Neural progenitor cell (in vitro differentiated cells): ENCODE results near the gene CHST13.

Experiments used
- EZH2 ChIP-seq: fragments of 200-600 bp; sonication (generic); IDR thresholded peaks from 2 replicates; pipeline ENCODE4 v1.6.1; 2017; ENCODE audit warnings: antibody characterized with exemption, mild to moderate bottlenecking, moderate library complexity
- EZH2phosphoT487 ChIP-seq: fragments of 200-600 bp; sonication (generic); IDR thresholded peaks from 2 replicates; pipeline ENCODE4 v1.6.1; 2017; ENCODE audit warnings: antibody characterized with exemption
- TF ChIP-seq, protein P1 (sequence below): fragments of 200-600 bp; sonication (generic); IDR thresholded peaks from 2 replicates; pipeline ENCODE4 v1.5.1; 2017; ENCODE audit warnings: antibody characterized with exemption, mild to moderate bottlenecking

GRCh38 chr3:126509597-126510307 is 14.2 kb upstream of the CHST13 start:
- TF ChIP-seq, protein P1, sequence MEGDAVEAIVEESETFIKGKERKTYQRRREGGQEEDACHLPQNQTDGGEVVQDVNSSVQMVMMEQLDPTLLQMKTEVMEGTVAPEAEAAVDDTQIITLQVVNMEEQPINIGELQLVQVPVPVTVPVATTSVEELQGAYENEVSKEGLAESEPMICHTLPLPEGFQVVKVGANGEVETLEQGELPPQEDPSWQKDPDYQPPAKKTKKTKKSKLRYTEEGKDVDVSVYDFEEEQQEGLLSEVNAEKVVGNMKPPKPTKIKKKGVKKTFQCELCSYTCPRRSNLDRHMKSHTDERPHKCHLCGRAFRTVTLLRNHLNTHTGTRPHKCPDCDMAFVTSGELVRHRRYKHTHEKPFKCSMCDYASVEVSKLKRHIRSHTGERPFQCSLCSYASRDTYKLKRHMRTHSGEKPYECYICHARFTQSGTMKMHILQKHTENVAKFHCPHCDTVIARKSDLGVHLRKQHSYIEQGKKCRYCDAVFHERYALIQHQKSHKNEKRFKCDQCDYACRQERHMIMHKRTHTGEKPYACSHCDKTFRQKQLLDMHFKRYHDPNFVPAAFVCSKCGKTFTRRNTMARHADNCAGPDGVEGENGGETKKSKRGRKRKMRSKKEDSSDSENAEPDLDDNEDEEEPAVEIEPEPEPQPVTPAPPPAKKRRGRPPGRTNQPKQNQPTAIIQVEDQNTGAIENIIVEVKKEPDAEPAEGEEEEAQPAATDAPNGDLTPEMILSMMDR, result no peak
- TF ChIP-seq EZH2, result no peak
- no peak for TF ChIP-seq EZH2phosphoT487
